Inflammatory macrophage treated with lipopolysaccharide for 4 hours (primary cell): ENCODE data around the gene KIF25.
"Not testable (repeated sequence)": the region's sequence is repeated elsewhere in the genome, so short reads cannot be mapped to it uniquely, and the experiment has no call there.

Experiments
- DNase-seq: peaks from one replicate; pipeline ENCODE4 v3.0.0-alpha.2; 2020

Gene KIF25

GRCh38 chr6:167976116-167976657 lies 21.3 kb upstream of the KIF25 start:
- not testable (repeated sequence) for DNase-seq

- no peak for DNase-seq
Observed at GRCh38 chr6:167976708-167977107, 20.8 kb upstream of the KIF25 start.

GRCh38 chr6:167977717-167978467 lies 19.6 kb upstream of the KIF25 start:
- no peak for DNase-seq

- DNase-seq, result no peak
Observed at GRCh38 chr6:167978607-167979006, 18.9 kb upstream of the KIF25 start.

- no peak for DNase-seq
Observed at GRCh38 chr6:167979436-167980139, 17.9 kb upstream of the KIF25 start.

- DNase-seq, result no peak
Observed at GRCh38 chr6:167980911-167981580, 16.4 kb upstream of the KIF25 start.

GRCh38 chr6:167981916-167982462 lies 15.5 kb upstream of the KIF25 start:
- DNase-seq, result no peak

- DNase-seq, result no peak
Observed at GRCh38 chr6:167984144-167984719, 13.2 kb upstream of the KIF25 start.

- no peak for DNase-seq
Observed at GRCh38 chr6:167984876-167985604, 12.4 kb upstream of the KIF25 start.

GRCh38 chr6:167985911-167986595 lies 11.4 kb upstream of the KIF25 start:
- no peak for DNase-seq

- no peak for DNase-seq
Observed at GRCh38 chr6:167987396-167988153, 9.9 kb upstream of the KIF25 start.

GRCh38 chr6:167988154-167988495 lies 9.3 kb upstream of the KIF25 start:
- no peak for DNase-seq

- no peak for DNase-seq
Observed at GRCh38 chr6:167988945-167989841, 8.3 kb upstream of the KIF25 start.

GRCh38 chr6:167990016-167990945 lies 7.2 kb upstream of the KIF25 start:
- no peak for DNase-seq

GRCh38 chr6:167993169-167993568 lies 4.3 kb upstream of the KIF25 start:
- DNase-seq, result no peak

GRCh38 chr6:167993831-167994230 lies 3.6 kb upstream of the KIF25 start:
- DNase-seq, result no peak

GRCh38 chr6:167995302-167995701 lies 2.2 kb upstream of the KIF25 start:
- DNase-seq, result no peak

- DNase-seq, result no peak
Observed at GRCh38 chr6:167995731-167996151, 1.7 kb upstream of the KIF25 start.
